Lower lobe of right lung (tissue), 2 donors: ENCODE data around the gene SORCS2. TPM values are rescaled to one million over a fixed set of nuclear protein-coding genes. Genes with fewer than 3 reads are reported as not detected.
A peak's percentile ranks its signal among the peaks of the same experiment; 100 is the strongest.

Source experiments
- ATAC-seq, 2 donors: fragments of 200-7000 bp; cut with Tn5 transposase; one replicate each; pipeline ENCODE4 v1.9.1; 2020 to 2022; ENCODE audit warnings: mild to moderate bottlenecking in 2 of 2, moderate library complexity in 2 of 2
- DNase-seq: peaks from one replicate; pipeline ENCODE4 v3.0.0-alpha.2; 2020
- H3K27ac ChIP-seq: fragments of 200-600 bp; one replicate; pipeline ENCODE4 v1.8.0; 2022
- H3K27me3 ChIP-seq: fragments of 200-600 bp; one replicate; pipeline ENCODE4 v1.8.0; 2022; ENCODE audit warnings: low read depth
- H3K36me3 ChIP-seq: fragments of 200-600 bp; one replicate; pipeline ENCODE4 v1.8.0; 2022; ENCODE audit warnings: mild to moderate bottlenecking
- H3K4me1 ChIP-seq: fragments of 200-600 bp; one replicate; pipeline ENCODE4 v1.8.0; 2022
- H3K4me3 ChIP-seq: fragments of 200-600 bp; one replicate; pipeline ENCODE4 v1.8.0; 2022; ENCODE audit warnings: mild to moderate bottlenecking
- H3K9me3 ChIP-seq: fragments of 200-600 bp; one replicate; pipeline ENCODE4 v1.8.0; 2022
- intact Hi-C: fragments of 100-400 bp; cut with DNase I; formaldehyde crosslinking; loops from one replicate; pipeline ENCODE4 v1.11.0; 2022
- total RNA-seq: library from RNA; stranded (reverse); fragmentation: NEBNext Ultra II Directional; extraction: Animal tissue kit (Norgen Biotek cat#: 25700); gene quantifications from one replicate; pipeline ENCODE4 v1.2.1, GENCODE V29; 2021
- TF ChIP-seq, protein P1 (sequence below): fragments of 200-600 bp; IDR thresholded peaks from one replicate; pipeline ENCODE4 v1.8.0; 2022; ENCODE audit warnings: antibody characterized with exemption, mild to moderate bottlenecking
- donor health status: DM: no; HTN: yes; CAD: no; lungs with severe emphysema.

SORCS2 gene
- total RNA-seq, 1 donor from 2014 or later = 5.8 TPM

DNA sequence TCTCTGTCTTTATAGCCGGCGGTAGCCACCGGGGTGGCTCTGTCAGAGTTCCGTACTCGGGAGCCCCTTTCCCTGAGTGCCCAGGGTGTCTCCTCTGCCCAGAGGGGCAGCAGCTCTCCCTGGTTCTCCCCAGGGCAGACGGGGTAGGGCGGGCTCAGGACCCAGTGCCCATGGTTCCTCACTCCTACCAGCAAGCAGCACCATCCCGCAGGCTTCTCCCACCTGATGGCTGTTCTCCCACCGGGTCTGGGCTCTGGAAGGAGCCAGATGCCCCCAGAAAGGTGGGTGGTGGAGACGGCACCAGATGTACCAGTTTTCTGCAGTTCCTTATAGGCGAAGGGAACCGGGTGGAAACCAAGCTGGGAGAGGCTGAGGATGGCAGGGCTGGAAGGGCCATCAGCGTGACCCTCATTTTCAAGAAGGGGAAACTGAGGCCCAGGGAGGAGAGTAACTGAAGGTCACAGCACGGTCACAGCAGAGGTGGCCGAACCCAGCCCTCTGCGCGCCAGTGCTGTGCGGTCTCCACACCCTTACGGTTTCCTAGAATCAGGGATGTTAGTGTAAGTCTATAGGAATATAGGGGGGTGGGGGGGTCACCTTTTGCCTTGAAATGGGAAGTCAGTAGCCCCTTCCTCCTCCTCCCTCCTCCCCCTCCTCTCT is 548.7 kb downstream of the SORCS2 start:
- DNase-seq (peak; percentile 36), ATAC-seq (no peak)
- H3K27me3 ChIP-seq = no peaks in the 10 kb centered on the region
- TF ChIP-seq, protein P1, sequence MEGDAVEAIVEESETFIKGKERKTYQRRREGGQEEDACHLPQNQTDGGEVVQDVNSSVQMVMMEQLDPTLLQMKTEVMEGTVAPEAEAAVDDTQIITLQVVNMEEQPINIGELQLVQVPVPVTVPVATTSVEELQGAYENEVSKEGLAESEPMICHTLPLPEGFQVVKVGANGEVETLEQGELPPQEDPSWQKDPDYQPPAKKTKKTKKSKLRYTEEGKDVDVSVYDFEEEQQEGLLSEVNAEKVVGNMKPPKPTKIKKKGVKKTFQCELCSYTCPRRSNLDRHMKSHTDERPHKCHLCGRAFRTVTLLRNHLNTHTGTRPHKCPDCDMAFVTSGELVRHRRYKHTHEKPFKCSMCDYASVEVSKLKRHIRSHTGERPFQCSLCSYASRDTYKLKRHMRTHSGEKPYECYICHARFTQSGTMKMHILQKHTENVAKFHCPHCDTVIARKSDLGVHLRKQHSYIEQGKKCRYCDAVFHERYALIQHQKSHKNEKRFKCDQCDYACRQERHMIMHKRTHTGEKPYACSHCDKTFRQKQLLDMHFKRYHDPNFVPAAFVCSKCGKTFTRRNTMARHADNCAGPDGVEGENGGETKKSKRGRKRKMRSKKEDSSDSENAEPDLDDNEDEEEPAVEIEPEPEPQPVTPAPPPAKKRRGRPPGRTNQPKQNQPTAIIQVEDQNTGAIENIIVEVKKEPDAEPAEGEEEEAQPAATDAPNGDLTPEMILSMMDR = no peak
- no peaks in the 10 kb centered on the region for H3K36me3 ChIP-seq
- no peaks in the 10 kb centered on the region for H3K9me3 ChIP-seq
- no peak overlapping the region for H3K27ac ChIP-seq
- H3K4me3 ChIP-seq = no peak overlapping the region
- intact Hi-C loops = no loop called here
- H3K4me1 ChIP-seq = no peaks in the 10 kb centered on the region

DNA sequence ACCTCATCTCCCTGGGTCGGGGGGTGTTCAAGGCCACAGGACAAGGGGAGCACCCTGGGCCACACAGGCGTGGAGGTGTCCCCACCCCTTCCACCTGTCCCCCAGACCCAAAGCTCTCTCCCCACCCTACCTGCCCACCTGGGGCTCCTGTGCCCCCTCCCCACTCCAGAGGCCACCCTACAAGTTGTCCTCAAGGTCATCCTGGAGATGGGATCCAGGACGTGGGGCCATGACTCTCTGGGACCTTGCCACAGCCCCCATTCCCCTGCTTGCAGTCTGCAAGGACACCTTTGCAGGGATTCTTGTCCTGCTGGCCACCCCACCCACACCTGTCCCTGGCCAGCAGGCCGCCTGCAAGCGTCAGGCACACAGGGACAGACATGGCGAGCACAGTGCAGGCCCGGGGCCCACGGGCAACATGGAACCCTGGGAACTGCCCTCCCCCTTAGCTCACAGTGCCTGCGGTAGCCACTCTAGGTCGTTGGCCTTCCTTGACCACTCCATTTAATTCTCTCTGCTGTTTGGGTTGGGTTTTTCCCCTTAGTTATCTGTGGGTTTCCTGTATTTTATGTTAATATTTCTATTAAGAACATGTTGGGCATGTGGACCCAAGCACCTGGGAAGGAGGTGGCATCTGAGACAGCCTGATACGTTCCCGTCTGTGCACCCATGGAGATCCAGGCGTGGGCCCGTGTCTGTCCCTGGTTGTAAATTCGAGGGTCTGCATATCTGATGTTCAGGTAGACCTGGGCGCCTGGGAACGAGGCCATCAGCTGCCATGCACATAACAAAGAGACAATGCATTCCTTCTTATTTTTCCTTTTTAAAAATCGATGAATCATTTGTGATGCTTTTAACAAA is 549.8 kb downstream of the SORCS2 start:
- DNase-seq (peak; percentile 37), ATAC-seq (no peak)
- H3K4me1 ChIP-seq = no peaks in the 10 kb centered on the region
- H3K27me3 ChIP-seq = no peaks in the 10 kb centered on the region
- no peaks in the 10 kb centered on the region for H3K9me3 ChIP-seq
- TF ChIP-seq, protein P1 = no peak
- no peak overlapping the region for H3K27ac ChIP-seq
- no peak overlapping the region for H3K4me3 ChIP-seq
- intact Hi-C loops = no loop called here
- no peaks in the 10 kb centered on the region for H3K36me3 ChIP-seq

DNA sequence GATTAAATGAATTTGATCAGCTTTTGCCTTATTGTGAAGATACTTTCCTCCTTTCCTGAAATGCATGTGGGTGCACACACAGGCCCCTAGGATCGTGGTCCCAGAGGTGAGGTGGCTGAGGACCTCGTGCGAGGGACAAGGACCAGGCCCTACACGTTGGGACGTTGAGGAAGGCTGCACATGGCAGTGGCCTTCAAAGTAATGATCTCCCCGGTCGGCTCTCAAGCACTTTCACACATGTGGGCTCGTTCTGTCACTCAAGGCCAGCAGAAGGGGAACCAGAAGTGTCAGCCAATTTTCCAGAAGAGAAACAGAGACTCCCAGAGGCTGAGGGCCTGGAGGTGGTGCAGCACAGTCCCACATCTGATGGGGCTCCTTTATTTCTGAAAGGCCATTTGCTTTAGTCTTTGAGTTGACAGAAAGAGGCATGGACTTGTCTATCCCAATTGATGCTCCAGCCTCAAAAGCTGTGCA is 550.5 kb downstream of the SORCS2 start:
- DNase-seq (peak; percentile 35), ATAC-seq (no peak)
- intact Hi-C loops = no loop called here
- H3K36me3 ChIP-seq = no peaks in the 10 kb centered on the region
- no peaks in the 10 kb centered on the region for H3K4me1 ChIP-seq
- no peaks in the 10 kb centered on the region for H3K9me3 ChIP-seq
- H3K27me3 ChIP-seq = no peaks in the 10 kb centered on the region
- TF ChIP-seq, protein P1 = no peak
- H3K4me3 ChIP-seq = no peak overlapping the region
- H3K27ac ChIP-seq = no peak overlapping the region

DNA sequence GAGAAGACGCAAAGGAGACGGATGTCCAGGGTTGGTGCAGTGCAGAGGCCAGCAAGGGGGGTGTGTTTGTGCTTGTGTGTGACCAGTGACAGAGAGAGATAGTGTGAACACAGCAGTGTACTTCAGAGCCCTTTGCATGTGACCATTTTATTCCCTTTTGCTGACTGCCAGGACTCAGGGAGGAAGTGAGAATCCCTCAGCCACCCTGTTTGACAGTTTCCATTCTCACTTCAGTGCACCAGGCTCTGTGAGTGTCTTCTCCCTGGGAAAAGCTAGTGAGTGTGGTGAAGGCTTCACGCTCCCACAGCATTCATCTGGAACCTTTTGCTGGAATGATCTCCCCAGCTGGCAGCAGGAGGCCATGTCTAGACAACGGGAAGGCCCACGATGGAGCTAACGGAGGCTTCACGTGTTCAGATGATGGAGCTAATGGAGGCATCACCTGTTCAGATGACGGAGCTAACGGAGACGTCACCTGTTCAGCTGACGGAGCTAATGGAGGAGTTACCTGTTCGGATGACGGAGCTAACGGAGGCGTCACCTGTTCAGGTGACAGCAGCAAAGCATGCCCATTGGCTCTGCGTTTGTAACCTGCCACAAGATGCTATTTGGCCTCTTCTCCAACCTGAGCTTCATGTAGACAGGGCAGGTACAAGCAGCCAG is 551.9 kb downstream of the SORCS2 start:
- intact Hi-C loops = no loop called here
- TF ChIP-seq, protein P1 = no peak
- Histone ChIP-seq H3K4me3 (no peak overlapping the region), H3K9me3 (no peaks in the 10 kb centered on the region), H3K4me1 (no peaks in the 10 kb centered on the region), H3K27ac (peak overlapping the region; percentile 49), H3K27me3 (no peaks in the 10 kb centered on the region), H3K36me3 (no peaks in the 10 kb centered on the region)
- DNase-seq = no peak
- peak; percentile 29 to 65 for ATAC-seq

DNA sequence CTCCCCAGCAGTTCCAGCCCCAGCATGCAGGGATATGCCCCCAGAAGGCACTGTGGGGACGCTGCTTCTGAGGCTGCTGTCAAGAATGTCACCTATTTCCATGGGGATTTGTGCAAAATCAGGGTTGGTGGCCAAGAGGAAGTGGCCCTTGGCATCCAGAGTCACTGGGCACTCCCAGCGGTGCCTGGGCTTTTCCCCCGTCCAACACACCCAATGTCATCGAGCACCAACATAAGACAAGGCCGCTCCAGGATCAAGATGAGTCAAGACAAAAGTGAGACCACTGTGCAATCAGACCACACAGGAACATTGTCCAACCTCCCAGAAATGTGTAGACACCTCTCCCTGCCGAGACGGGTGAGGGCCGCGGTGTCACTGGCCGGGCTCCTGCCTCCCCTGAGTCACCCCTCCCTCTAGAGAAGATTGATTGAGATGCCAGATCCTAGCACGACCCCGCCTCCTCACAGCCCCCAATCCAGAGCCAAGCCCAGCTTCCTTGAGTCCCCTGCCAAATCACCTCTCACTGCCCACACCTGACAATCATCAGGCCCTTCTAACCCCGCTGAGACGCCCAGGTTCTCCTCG is 553.1 kb downstream of the SORCS2 start:
- H3K9me3 ChIP-seq = no peaks in the 10 kb centered on the region
- H3K27ac ChIP-seq = no peak overlapping the region
- H3K27me3 ChIP-seq = no peaks in the 10 kb centered on the region
- no peak for ATAC-seq
- intact Hi-C loops = no loop called here
- H3K4me3 ChIP-seq = no peak overlapping the region
- no peaks in the 10 kb centered on the region for H3K36me3 ChIP-seq
- H3K4me1 ChIP-seq = peaks cover 10% of the 10 kb centered on the region
- TF ChIP-seq, protein P1 = no peak
- DNase-seq = no peak
